Measurements from ENCODE around the gene ELFN2.

- no peak for TF ChIP-seq CTCF (IDR thresholded peaks at IDR 0.05)
- no peak for TF ChIP-seq POLR2AphosphoS5 (IDR thresholded peaks at IDR 0.05)
- TF ChIP-seq POLR2A (IDR thresholded peaks at IDR 0.05), result no peak
Observed at GRCh38 chr22:37402184-37402506, 25.1 kb downstream of the ELFN2 start.
